Thoracic aorta (tissue), 2 donors: ENCODE results near the gene CLOCK. TPM values are rescaled to one million over a fixed set of nuclear protein-coding genes. Genes with fewer than 3 reads are reported as not detected.

Experiments used
- ATAC-seq: fragments of 150-250 bp; one replicate; pipeline ENCODE4 v1.8.0; 2017; ENCODE audit warnings: low read depth; ENCODE audit not compliant: insufficient number of reproducible peaks, low FRiP score
- DNase-seq: peaks from one replicate; pipeline ENCODE4 v3.0.0-alpha.2; 2020; ENCODE audit warnings: low spot score
- H3K27ac ChIP-seq, 2 donors: fragments of 200-600 bp; sonication (generic); 1 replicate in 1 of 2; 2 replicates in 1 of 2; pipeline ENCODE4 v1.5.1; 2016; ENCODE audit warnings: mild to moderate bottlenecking in 2 of 2, moderate library complexity in 2 of 2
- H3K27me3 ChIP-seq: fragments of 200-600 bp; sonication (generic); replicated peaks from 2 replicates; pipeline ENCODE4 v1.6.0; 2016; ENCODE audit warnings: mild to moderate bottlenecking; ENCODE audit not compliant: insufficient read depth
- H3K36me3 ChIP-seq: fragments of 200-600 bp; sonication (generic); one replicate; pipeline ENCODE4 v1.5.1; 2016
- H3K4me1 ChIP-seq, 2 donors: fragments of 200-600 bp; sonication (generic); 1 replicate in 1 of 2; 2 replicates in 1 of 2; pipeline versions ENCODE4 v1.5.1 to v1.6.0; 2016; ENCODE audit warnings: low read depth in 2 of 2, mild to moderate bottlenecking in 1 of 2; ENCODE audit not compliant: control insufficient read depth in 1 of 2
- H3K4me3 ChIP-seq: fragments of 200-600 bp; sonication (generic); 2 replicates; pipeline ENCODE4 v1.5.1; 2016; ENCODE audit warnings: mild to moderate bottlenecking
- H3K9me3 ChIP-seq: fragments of 200-600 bp; sonication (generic); 2 replicates; pipeline ENCODE4 v1.5.1; 2016
- CTCF ChIP-seq: fragments of 200-600 bp; sonication (generic); IDR thresholded peaks from one replicate; pipeline ENCODE4 v1.5.1; 2019; ENCODE audit warnings: antibody characterized with exemption
- total RNA-seq, 2 donors: library from RNA; depleted of rRNA; stranded (reverse); fragments of >200 nt; gene quantifications; one replicate each; pipeline versions ENCODE4 v1.1.0 to v1.2.3, GENCODE V29; 2016

The CLOCK gene
- total RNA-seq, 2 donors from 2014 or later: 22.9 to 35.3 TPM

- Histone ChIP-seq H3K27me3 (no peaks in the 10 kb centered on the region), H3K4me3 (peak overlapping the region; percentile 99), H3K27ac (peak overlapping the region; percentile 100), H3K36me3 (no peaks in the 10 kb centered on the region), H3K9me3 (no peaks in the 10 kb centered on the region), H3K4me1 (peaks cover 20 to 43% of the 10 kb centered on the region in 2 donors)
- no peak for TF ChIP-seq CTCF
- DNase-seq (no peak), ATAC-seq (no peak)
Measured at GRCh38 chr4:55398461-55398860, 148.2 kb downstream of the CLOCK start.

- TF ChIP-seq CTCF: no peak
- H3K4me1 ChIP-seq: peaks cover 20 to 37% of the 10 kb centered on the region in 2 donors
- no peaks in the 10 kb centered on the region for H3K27me3 ChIP-seq
- no peaks in the 10 kb centered on the region for H3K9me3 ChIP-seq
- ATAC-seq (peak; percentile 21), DNase-seq (no peak)
- H3K27ac ChIP-seq: peak overlapping the region; percentile 100
- no peaks in the 10 kb centered on the region for H3K36me3 ChIP-seq
- peak overlapping the region; percentile 99 for H3K4me3 ChIP-seq
Measured at GRCh38 chr4:55397520-55398321, 149.0 kb downstream of the CLOCK start.

GRCh38 chr4:55397126-55397436 lies 149.6 kb downstream of the CLOCK start:
- ATAC-seq (no peak), DNase-seq (peak; percentile 9)
- peak overlapping the region; percentile 100 for H3K27ac ChIP-seq
- H3K9me3 ChIP-seq: no peaks in the 10 kb centered on the region
- no peaks in the 10 kb centered on the region for H3K27me3 ChIP-seq
- no peaks in the 10 kb centered on the region for H3K36me3 ChIP-seq
- peak overlapping the region; percentile 99 for H3K4me3 ChIP-seq
- peaks cover 20 to 33% of the 10 kb centered on the region in 2 donors for H3K4me1 ChIP-seq
- no peak for TF ChIP-seq CTCF

GRCh38 chr4:55396308-55397125 lies 150.2 kb downstream of the CLOCK start:
- peaks cover 19 to 29% of the 10 kb centered on the region in 2 donors for H3K4me1 ChIP-seq
- H3K9me3 ChIP-seq: no peaks in the 10 kb centered on the region
- no peaks in the 10 kb centered on the region for H3K36me3 ChIP-seq
- peak overlapping the region; percentile 99 for H3K4me3 ChIP-seq
- ATAC-seq (peak; percentile 85), DNase-seq (no peak)
- H3K27me3 ChIP-seq: no peaks in the 10 kb centered on the region
- TF ChIP-seq CTCF: no peak
- peak overlapping the region; percentile 100 for H3K27ac ChIP-seq
